Amygdala (tissue), 56 donors: ENCODE measurements around the gene VAT1L.

Experiments
- DNase-seq, 56 donors: peaks; one replicate each; lab custom pipeline; 2025; lab: John Stamatoyannopoulos, UW

The VAT1L gene

DNA sequence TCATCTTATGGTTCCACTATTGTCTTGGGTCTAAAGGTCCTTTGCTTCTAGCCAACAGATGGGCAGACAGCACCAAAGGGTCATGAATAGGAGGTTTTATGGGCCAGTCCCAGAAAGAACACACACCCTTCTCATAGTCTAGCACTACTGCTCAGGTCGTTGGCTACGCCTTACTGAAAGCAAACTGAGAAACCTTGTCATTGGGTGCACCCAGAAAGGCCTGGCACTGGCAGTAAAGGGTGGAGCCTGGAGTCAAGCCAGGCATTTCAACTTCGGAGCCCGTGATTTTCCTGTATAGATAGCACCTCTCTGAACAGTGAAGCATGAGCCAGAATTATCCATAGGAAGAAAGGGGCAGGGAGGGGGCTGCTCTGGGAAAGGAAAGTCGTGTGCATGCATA, 74.9 kb downstream of the VAT1L start:
- DNase-seq, result no peak

DNA sequence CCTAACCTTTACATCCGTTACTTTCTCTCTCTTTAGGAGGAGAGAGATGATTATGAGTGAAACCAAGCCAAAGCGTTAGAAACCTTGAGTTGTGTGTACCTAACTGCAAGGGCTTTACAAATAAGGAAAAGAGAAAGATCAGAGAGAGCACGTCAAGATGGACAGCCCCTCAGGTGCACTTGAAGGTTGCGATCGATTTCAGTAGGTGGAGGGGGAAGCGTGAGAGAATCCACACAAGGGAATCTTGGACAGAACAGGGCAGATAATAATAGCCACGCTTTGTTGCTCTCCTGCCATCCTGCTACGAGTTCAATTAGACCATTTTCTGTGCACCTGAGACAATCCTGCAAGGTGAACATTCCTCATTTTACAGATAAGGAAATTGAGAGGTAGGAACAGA, 78.4 kb downstream of the VAT1L start:
- DNase-seq, result no peak

DNA sequence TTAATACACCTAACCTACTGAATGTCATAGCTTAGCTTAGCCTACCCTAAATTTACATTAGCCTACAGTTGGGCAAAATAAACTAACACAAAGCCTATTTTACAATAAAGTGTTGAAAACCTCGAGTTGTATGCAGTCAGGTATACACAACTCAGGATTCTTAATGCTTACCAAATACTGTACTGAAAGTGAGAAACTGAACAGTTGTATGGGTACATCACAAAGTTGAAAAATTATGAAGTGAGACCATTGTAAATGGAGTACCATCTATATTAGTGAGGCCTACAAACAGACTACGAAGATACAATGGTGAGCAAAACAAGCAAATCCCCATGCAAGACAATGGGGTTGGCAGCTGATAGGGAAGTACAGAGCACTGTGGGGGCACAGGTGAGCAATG, 79.7 kb downstream of the VAT1L start:
- no peak for DNase-seq

DNA sequence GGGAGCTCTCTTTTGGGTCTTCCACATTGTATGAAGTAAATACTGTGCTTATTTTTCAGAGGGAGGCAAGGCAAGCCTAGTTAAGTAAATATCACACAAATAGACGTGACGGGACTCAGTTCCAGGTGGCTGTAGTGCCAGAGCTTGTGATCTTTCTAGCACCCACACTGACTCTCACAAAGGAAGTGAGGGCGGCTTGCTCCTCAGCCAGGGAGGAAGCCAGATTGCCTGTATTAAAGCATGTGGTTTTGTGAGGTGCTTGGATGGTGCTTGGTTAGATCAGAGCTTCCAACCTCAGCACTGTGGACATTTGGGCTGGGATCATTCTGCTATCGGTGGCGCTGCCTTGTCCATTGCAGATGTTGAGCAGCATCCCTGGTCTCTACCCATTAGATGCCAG, 80.1 kb downstream of the VAT1L start:
- DNase-seq, result no peak

DNA sequence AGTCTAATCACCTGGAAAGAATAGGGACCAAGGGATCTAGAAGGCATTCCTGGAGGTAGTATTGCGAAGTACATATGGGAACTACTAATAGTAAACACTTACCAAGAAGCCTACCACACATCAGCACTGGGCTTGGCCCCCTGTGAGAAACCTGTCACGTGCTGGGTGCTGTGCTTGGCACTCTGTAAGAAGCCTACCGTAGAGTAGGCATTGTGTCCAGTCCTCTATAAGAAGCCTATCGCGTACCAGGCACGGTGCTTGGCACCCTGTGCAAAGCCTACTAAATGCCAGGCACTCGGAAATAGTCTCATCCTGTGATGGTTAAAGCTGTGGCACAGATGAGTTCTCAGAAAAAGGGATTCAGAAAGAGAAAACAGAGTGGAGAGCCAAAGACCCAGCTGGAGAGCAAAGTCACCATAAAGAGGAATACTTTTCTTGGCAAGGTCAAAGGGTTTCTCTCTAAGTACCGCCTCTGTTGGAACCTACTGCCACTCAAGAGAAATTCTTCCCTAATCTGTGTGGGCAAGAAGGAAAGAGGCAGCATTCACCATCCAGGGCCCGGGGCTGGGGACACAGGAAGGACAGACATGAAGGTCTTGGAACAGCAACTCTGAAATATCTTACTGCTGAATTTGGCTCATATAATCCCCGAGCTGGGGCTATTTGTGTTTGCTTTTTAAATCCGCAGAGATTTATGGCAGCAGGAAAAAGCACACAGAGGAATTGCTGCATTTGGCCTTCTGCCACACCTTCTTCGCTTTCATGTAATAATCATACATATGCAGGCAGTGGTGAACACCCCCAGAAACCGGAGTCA, 81.8 kb downstream of the VAT1L start:
- DNase-seq, result no peak

GRCh38 chr16:77871932-77872331, 83.6 kb downstream of the VAT1L start:
- DNase-seq, result no peak

DNA sequence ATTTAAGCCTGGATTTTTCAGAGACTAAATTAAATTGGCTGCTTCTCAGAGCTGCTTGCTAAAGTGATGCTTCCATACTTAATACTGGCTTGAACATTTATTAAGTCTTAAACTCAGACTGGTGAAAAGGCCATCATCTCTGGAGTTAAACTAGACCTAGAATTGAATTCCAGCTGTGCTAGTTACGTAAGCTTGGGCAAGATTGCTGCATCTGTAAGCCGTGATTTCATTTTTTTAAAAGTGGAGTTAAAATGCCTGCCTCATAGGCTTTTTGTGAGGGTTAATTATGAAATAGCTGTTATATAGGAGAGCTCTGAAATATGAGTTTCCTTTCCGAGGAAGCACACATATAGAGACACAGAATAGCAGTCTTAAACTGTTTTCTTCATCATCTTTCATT, 84.7 kb downstream of the VAT1L start:
- DNase-seq, result no peak

- no peak for DNase-seq
Measured at GRCh38 chr16:77874347-77874746, 86.0 kb downstream of the VAT1L start.

GRCh38 chr16:77876776-77877175, 88.4 kb downstream of the VAT1L start:
- no peak for DNase-seq

- DNase-seq, result no peak
Measured at GRCh38 chr16:77877712-77878347, 89.5 kb downstream of the VAT1L start.

DNA sequence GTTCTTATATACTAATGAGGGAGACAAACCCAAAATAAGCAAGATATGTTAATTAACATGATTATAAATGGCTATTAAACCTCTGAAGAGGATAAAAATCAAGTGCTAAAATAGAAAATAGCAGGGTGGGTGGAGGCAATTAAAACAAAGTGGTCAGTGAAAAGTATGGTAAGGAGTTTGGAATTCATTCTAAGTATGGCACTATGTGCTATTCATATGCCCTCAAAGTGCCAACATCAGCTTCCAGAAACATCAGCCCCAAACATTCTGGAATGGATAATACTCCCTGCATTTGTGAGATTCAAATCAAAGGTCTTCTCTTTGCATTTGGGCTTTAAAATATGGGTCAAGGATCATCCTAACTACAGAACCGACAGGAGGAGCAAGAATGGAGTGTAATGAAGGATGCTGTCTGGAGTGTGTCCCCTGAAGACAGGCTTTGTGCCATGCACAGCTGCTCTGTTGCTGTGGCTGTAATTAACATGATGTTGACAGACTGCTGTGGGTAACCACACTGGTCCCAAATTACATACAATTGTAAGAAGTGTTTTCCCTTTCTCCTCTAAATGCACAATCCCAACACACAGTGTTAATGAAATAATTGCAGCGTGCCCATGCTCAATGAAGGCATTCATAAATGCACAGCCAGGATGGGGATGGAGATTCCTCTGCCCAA, 93.1 kb downstream of the VAT1L start:
- no peak for DNase-seq

DNA sequence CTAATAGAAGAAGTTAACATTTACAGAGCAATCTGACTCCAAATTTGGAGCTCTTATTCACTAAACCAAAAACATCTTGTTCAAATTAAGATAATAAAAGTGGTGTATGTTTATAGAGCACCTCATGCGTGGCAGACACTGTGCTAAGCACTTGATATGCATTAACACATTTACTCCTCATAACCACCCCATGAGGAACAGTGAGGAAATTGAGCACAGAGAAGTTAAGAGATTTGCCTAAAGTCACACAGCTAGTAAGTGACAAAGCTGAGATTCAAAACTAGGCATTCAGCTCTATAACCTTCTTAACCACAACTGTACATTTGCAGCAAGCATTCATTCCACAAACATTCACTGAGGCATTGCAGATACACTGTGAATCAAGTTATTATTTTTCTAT, 94.0 kb downstream of the VAT1L start:
- DNase-seq, result no peak

- no peak for DNase-seq
Measured at GRCh38 chr16:77885571-77886295, 97.4 kb downstream of the VAT1L start.

GRCh38 chr16:77888871-77889270, 100.5 kb downstream of the VAT1L start:
- DNase-seq, result peak in 26 of 56 donors; percentile 3 to 66 (median 24)

DNA sequence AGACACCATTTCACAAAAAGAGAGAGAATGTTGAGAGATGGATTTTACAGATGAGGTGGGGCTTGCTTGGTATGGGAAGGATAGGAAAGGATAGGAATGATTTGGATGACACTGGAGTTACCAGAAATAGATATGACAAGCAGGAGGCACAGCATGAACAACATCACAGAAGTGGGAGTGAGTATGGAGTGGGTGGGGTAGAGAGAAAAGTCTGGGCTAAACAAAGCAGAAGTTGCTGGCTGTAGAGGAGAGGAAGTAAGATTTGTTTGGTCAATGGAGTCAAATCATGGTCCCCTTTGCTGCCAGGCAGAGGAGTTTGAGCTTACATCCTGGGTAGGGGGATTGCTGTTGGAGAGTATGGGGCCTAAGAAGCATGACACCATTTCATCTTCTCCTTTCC, 101.7 kb downstream of the VAT1L start:
- DNase-seq, result no peak

DNA sequence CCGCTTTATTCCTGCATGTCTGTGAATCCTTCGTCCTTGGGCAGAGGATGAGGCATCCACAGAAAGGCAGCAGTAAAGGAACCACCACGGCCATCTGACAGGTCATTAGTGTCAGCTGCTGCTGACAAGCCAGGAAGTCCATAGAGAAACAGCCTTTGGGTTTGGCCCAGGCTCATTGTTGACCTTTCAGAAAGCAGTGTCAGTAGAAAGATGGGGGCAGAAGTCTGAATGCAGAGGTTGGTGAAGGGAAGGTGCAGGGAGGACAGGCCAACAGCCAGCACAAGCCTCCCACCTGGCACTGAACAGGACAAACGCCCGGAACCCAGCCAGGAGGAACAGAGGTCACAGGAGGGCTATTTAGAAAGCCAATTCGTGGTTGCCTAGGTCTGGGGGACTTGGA, 105.8 kb downstream of the VAT1L start:
- DNase-seq, result no peak

DNA sequence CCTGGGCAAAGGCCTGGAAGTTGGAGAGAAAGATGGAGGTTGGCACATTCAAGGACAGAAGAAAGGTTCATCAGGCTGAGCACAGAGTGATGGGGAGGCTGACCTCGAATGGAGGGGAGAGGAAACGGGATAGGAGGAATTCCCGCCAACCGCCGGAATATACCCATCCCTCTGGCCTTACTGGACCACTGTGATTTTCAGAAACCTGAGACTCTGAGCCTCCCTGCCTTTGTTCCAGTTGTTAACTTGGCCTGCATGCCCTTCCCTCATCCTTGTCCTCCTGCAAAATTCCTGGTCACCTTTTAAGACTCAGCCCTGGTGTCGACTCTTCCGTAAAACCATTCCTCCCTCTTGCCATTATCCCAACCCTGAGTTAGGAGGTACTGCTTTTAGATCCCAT, 107.6 kb downstream of the VAT1L start:
- no peak for DNase-seq

DNA sequence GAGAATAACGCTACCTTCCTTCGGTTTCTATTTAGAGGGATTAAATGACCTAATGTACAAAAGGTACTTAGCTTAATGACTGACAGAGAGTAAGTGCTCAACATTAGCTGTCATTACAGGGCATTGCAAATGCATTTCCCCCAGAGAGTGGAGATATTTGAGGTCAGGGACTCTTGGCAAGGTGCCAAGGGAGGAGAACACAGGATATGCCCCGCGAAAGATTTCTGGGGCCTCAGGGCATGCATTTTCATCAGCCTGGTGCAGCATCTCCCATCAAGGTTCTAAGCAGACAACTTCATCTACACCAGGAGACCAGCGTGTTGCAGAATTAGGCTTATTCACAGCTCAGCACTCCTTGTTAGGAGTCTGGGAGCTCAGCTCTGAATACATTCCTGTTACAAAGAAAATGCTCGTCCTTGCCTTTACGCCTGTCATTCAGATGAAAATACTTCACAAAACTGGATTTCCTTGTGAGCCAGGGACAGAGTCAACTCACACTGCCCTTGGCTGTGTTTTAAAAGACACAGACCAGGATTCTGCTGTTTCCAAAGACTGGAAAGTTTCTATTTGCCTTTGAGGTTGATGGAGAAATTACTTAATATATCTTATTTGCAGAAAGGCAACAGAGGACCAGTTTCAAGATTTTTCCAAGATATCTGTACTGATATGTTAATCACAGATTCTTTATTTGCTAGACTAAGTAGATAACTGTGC, 108.2 kb downstream of the VAT1L start:
- no peak for DNase-seq

GRCh38 chr16:77897129-77897437, 108.7 kb downstream of the VAT1L start:
- no peak for DNase-seq

- DNase-seq, result no peak
Measured at GRCh38 chr16:77897831-77898605, 109.7 kb downstream of the VAT1L start.
